Transverse colon (tissue), 3 donors: Measurements from ENCODE around the gene XRCC5.

Experiments
- POLR2A ChIP-seq: fragments of 450-650 bp; IDR thresholded peaks from one replicate; pipeline ENCODE4 v1.6.1; 2016; ENCODE audit warnings: antibody characterized with exemption, mild to moderate bottlenecking, moderate library complexity
- TF ChIP-seq, protein P1 (sequence below), 5 experiments: fragments of 200-600 bp in 3 of 5; fragments of 450-650 bp in 2 of 5; sonication (generic) in 3 of 5; IDR thresholded peaks; 1 replicate in 2 of 5; 2 replicates in 3 of 5; pipeline ENCODE4 v1.5.1; 2016 to 2017; ENCODE audit warnings: antibody characterized with exemption in 5 of 5, inconsistent platforms in 3 of 5, mild to moderate bottlenecking in 2 of 5, moderate library complexity in 1 of 5

DNA sequence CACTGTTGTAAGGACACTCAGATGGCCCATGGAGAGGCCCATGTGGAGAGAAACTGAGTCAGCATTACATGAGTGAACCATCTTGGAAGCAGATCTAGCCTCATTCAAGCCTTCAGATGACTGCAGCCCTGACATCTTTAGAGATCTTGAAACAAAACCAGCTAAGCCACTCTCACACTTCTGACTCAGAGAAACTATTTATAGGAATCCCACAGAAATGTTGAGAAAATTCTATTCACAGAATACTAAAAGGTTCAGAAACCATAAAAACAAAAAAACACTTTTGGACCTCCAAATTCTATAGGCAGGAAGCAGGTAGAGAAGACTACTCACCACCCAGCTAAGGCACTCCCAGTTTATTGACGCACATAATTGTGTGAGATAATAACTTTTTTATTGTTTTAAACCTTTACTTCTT lies 18.8 kb upstream of the XRCC5 start:
- TF ChIP-seq, protein P1, sequence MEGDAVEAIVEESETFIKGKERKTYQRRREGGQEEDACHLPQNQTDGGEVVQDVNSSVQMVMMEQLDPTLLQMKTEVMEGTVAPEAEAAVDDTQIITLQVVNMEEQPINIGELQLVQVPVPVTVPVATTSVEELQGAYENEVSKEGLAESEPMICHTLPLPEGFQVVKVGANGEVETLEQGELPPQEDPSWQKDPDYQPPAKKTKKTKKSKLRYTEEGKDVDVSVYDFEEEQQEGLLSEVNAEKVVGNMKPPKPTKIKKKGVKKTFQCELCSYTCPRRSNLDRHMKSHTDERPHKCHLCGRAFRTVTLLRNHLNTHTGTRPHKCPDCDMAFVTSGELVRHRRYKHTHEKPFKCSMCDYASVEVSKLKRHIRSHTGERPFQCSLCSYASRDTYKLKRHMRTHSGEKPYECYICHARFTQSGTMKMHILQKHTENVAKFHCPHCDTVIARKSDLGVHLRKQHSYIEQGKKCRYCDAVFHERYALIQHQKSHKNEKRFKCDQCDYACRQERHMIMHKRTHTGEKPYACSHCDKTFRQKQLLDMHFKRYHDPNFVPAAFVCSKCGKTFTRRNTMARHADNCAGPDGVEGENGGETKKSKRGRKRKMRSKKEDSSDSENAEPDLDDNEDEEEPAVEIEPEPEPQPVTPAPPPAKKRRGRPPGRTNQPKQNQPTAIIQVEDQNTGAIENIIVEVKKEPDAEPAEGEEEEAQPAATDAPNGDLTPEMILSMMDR (IDR thresholded peaks at IDR 0.05), result no peak
- TF ChIP-seq POLR2A, result no peak
